Astrocyte (in vitro differentiated cells and primary cell): ENCODE results near the gene SGMS2.

ENCODE experiments used
- CTCF ChIP-seq: IDR thresholded peaks from 2 replicates; pipeline ENCODE4 v1.5.1; 2011; ENCODE audit warnings: low read depth, mild to moderate bottlenecking, inconsistent platforms, low read length, moderate library complexity; ENCODE audit not compliant: insufficient read depth
- EZH2 ChIP-seq: IDR thresholded peaks from 2 replicates; pipeline ENCODE4 v1.6.1; 2012; ENCODE audit warnings: mild to moderate bottlenecking, low read length, inconsistent platforms; ENCODE audit not compliant: insufficient read depth

GRCh38 chr4:107815158-107815557, 9.6 kb upstream of the SGMS2 start:
- TF ChIP-seq CTCF = no peak
- TF ChIP-seq EZH2 = no peak
